Gastrocnemius medialis (tissue), 4 donors: ENCODE data around the gene MORF4L2.

Experiments
- CTCF ChIP-seq, 5 experiments: fragments of 450-650 bp in 3 of 5; fragments of 200-600 bp in 2 of 5; sonication (generic) in 2 of 5; IDR thresholded peaks in 4 of 5; conservative IDR thresholded peaks in 1 of 5; 1 replicate in 4 of 5; 2 replicates in 1 of 5; pipeline ENCODE4 v1.5.1; 2016 to 2019; ENCODE audit warnings: antibody characterized with exemption in 5 of 5, mild to moderate bottlenecking in 3 of 5, moderate library complexity in 3 of 5
- POLR2A ChIP-seq, 2 donors: fragments of 450-650 bp; IDR thresholded peaks; one replicate each; pipeline ENCODE4 v1.6.1; 2017; ENCODE audit warnings: antibody characterized with exemption in 2 of 2, mild to moderate bottlenecking in 2 of 2, moderate library complexity in 2 of 2

GRCh38 chrX:103710609-103711008, 24.1 kb upstream of the MORF4L2 start, which contains the start of gene TMEM31:
- TF ChIP-seq CTCF (IDR thresholded peaks at IDR 0.05 in 4 of 5, conservative IDR thresholded peaks at IDR 0.05 in 1 of 5) (no peak), POLR2A (IDR thresholded peaks at IDR 0.05) (no peak)
